Neural cell (in vitro differentiated cells): Measurements from ENCODE around the gene ST6GAL1. TPM values are rescaled to one million over a fixed set of nuclear protein-coding genes. Genes with fewer than 3 reads are reported as not detected.

Experiments
- H2AFZ ChIP-seq: fragments of 200-600, 300-800 bp; sonication (generic), shearing (Covaris generic); 2 replicates; pipeline ENCODE4 v1.6.0; 2014; ENCODE audit warnings: low read depth, mild to moderate bottlenecking, antibody characterized with exemption, low read length, moderate library complexity
- H3F3A ChIP-seq: fragments of 200-600 bp; shearing (Covaris generic); 2 replicates; pipeline ENCODE4 v1.6.1; 2016; ENCODE audit warnings: mild to moderate bottlenecking, moderate library complexity, mixed read lengths, antibody characterized with exemption, low read length; ENCODE audit not compliant: insufficient read depth, poor library complexity, severe bottlenecking
- H3K27ac ChIP-seq: fragments of 200-600, 300-800 bp; sonication (generic), shearing (Covaris generic); 2 replicates; pipeline ENCODE4 v1.5.1; 2014; ENCODE audit warnings: mild to moderate bottlenecking, low read length, moderate library complexity
- H3K27me3 ChIP-seq: fragments of 300-800, 200-600 bp; sonication (generic), shearing (Covaris generic); 2 replicates; pipeline ENCODE4 v1.6.0; 2014; ENCODE audit warnings: mild to moderate bottlenecking, low read depth, low read length, moderate library complexity; ENCODE audit not compliant: insufficient read depth
- H3K36me3 ChIP-seq: fragments of 300-800, 200-600 bp; sonication (generic), shearing (Covaris generic); 2 replicates; pipeline ENCODE4 v1.5.1; 2014; ENCODE audit warnings: mild to moderate bottlenecking, antibody characterized with exemption, low read length, moderate library complexity; ENCODE audit not compliant: insufficient read depth
- H3K4me2 ChIP-seq: fragments of 300-800, 200-600 bp; sonication (generic), shearing (Covaris generic); 2 replicates; pipeline ENCODE4 v1.6.0; 2014; ENCODE audit warnings: mild to moderate bottlenecking, low read length
- H3K4me3 ChIP-seq: fragments of 300-800, 200-600 bp; sonication (generic), shearing (Covaris generic); 2 replicates; pipeline ENCODE4 v1.5.1; 2014; ENCODE audit warnings: mild to moderate bottlenecking, low read length, moderate library complexity
- H3K79me2 ChIP-seq: fragments of 200-600 bp; shearing (Covaris generic); replicated peaks from 2 replicates; pipeline ENCODE4 v1.6.0; 2014; ENCODE audit warnings: mild to moderate bottlenecking, low read length, moderate library complexity; ENCODE audit not compliant: insufficient read depth
- H3K9ac ChIP-seq: fragments of 300-800, 200-600 bp; sonication (generic), shearing (Covaris generic); 2 replicates; pipeline ENCODE4 v1.6.1; 2016; ENCODE audit warnings: mild to moderate bottlenecking, low read length, mixed read lengths
- H3K9me2 ChIP-seq: fragments of 200-600 bp; shearing (Covaris generic); 2 replicates; pipeline ENCODE4 v1.6.1; 2016; ENCODE audit warnings: mild to moderate bottlenecking, low read length, mixed read lengths; ENCODE audit not compliant: insufficient read depth
- H3K9me3 ChIP-seq: fragments of 200-600, 300-800 bp; sonication (generic), shearing (Covaris generic); 2 replicates; pipeline ENCODE4 v1.6.1; 2016; ENCODE audit warnings: mild to moderate bottlenecking, mixed run types, low read length, moderate library complexity, mixed read lengths
- H4K20me1 ChIP-seq: fragments of 200-600 bp; shearing (Covaris generic); 2 replicates; pipeline ENCODE4 v1.6.1; 2016; ENCODE audit warnings: mild to moderate bottlenecking, mixed run types; ENCODE audit not compliant: insufficient read depth
- EP300 ChIP-seq: fragments of 450-650 bp; conservative IDR thresholded peaks from 2 replicates; pipeline ENCODE4 v1.6.1; 2014; ENCODE audit warnings: antibody characterized with exemption, mild to moderate bottlenecking, moderate library complexity; ENCODE audit not compliant: poor library complexity, severe bottlenecking
- EZH2 ChIP-seq: fragments of 200-600, 300-800 bp; shearing (Covaris generic), sonication (generic); IDR thresholded peaks from 2 replicates; pipeline ENCODE4 v1.6.1; 2014; ENCODE audit warnings: antibody characterized with exemption, low read length, borderline replicate concordance, mild to moderate bottlenecking; ENCODE audit not compliant: insufficient read depth, poor library complexity, severe bottlenecking
- MXI1 ChIP-seq: fragments of 450-650 bp; conservative IDR thresholded peaks from 2 replicates; pipeline ENCODE4 v1.6.1; 2014; ENCODE audit warnings: antibody characterized with exemption, mild to moderate bottlenecking; ENCODE audit not compliant: poor library complexity, severe bottlenecking
- POLR2AphosphoS5 ChIP-seq: IDR thresholded peaks from 2 replicates; pipeline ENCODE4 v1.6.1; 2012
- RAD21 ChIP-seq: fragments of 450-650 bp; conservative IDR thresholded peaks from 2 replicates; pipeline ENCODE4 v1.6.1; 2014; ENCODE audit warnings: antibody characterized with exemption, mild to moderate bottlenecking, moderate library complexity
- SMC3 ChIP-seq: fragments of 450-650 bp; conservative IDR thresholded peaks from 2 replicates; pipeline ENCODE4 v1.6.1; 2014; ENCODE audit warnings: antibody characterized with exemption, mild to moderate bottlenecking, moderate library complexity; ENCODE audit not compliant: poor library complexity
- TAF1 ChIP-seq: IDR thresholded peaks from 2 replicates; pipeline ENCODE4 v1.6.1; 2012; ENCODE audit warnings: low read depth
- polyA plus RNA-seq: library from polyadenylated mRNA; depleted of rRNA; stranded (reverse); fragments of >200 nt; gene quantifications from 2 replicates; pipeline ENCODE4 v1.2.3, GENCODE V29; 2014
- TF ChIP-seq, protein P1 (sequence below): IDR thresholded peaks from 2 replicates; pipeline ENCODE4 v1.6.1; 2012; ENCODE audit warnings: borderline replicate concordance
- TF ChIP-seq, protein P2 (sequence below): fragments of 450-650 bp; IDR thresholded peaks from 2 replicates; pipeline ENCODE4 v1.5.1; 2014; ENCODE audit warnings: antibody characterized with exemption, mild to moderate bottlenecking, moderate library complexity; ENCODE audit not compliant: poor library complexity, severe bottlenecking

The ST6GAL1 gene
- polyA plus RNA-seq, 1 donor from 2014 or later = 17.6 TPM

DNA sequence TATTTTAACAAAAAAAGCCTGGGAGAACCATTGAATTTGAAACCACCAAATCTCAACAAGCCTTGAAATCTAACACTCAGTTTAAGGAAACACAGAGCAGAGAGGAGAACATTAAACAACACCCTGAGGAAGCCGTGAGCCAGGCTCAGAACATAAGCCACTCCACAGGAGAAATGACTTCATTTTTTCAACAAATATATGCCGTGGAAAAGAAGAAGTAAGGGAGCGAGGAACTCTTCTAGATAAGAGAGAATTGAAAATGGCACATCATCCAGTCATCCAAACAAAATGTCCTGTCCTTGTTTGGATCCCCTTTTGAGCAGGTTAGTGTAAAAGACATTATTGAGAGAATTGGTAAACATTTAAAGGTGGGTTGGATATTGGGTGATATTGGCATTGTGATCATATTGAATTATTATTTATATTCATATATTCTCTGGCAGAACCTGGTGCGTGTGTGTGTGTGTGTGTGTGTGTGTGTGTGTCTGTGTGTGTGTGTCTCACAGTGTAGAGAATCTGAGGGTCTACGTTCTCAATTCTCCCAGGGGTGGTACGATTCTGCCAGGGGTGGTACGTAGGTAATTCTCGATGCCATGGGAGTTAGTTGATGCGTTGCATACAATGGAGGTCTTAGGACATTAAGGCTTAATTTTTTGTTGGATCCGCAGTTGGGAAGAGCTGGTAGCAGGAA lies 94.4 kb downstream of the ST6GAL1 start:
- TF ChIP-seq EP300 (no peak), TAF1 (no peak), SMC3 (no peak), POLR2AphosphoS5 (no peak), MXI1 (no peak), EZH2 (no peak), RAD21 (no peak)
- TF ChIP-seq, protein P1, sequence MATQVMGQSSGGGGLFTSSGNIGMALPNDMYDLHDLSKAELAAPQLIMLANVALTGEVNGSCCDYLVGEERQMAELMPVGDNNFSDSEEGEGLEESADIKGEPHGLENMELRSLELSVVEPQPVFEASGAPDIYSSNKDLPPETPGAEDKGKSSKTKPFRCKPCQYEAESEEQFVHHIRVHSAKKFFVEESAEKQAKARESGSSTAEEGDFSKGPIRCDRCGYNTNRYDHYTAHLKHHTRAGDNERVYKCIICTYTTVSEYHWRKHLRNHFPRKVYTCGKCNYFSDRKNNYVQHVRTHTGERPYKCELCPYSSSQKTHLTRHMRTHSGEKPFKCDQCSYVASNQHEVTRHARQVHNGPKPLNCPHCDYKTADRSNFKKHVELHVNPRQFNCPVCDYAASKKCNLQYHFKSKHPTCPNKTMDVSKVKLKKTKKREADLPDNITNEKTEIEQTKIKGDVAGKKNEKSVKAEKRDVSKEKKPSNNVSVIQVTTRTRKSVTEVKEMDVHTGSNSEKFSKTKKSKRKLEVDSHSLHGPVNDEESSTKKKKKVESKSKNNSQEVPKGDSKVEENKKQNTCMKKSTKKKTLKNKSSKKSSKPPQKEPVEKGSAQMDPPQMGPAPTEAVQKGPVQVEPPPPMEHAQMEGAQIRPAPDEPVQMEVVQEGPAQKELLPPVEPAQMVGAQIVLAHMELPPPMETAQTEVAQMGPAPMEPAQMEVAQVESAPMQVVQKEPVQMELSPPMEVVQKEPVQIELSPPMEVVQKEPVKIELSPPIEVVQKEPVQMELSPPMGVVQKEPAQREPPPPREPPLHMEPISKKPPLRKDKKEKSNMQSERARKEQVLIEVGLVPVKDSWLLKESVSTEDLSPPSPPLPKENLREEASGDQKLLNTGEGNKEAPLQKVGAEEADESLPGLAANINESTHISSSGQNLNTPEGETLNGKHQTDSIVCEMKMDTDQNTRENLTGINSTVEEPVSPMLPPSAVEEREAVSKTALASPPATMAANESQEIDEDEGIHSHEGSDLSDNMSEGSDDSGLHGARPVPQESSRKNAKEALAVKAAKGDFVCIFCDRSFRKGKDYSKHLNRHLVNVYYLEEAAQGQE = no peak
- TF ChIP-seq, protein P2, sequence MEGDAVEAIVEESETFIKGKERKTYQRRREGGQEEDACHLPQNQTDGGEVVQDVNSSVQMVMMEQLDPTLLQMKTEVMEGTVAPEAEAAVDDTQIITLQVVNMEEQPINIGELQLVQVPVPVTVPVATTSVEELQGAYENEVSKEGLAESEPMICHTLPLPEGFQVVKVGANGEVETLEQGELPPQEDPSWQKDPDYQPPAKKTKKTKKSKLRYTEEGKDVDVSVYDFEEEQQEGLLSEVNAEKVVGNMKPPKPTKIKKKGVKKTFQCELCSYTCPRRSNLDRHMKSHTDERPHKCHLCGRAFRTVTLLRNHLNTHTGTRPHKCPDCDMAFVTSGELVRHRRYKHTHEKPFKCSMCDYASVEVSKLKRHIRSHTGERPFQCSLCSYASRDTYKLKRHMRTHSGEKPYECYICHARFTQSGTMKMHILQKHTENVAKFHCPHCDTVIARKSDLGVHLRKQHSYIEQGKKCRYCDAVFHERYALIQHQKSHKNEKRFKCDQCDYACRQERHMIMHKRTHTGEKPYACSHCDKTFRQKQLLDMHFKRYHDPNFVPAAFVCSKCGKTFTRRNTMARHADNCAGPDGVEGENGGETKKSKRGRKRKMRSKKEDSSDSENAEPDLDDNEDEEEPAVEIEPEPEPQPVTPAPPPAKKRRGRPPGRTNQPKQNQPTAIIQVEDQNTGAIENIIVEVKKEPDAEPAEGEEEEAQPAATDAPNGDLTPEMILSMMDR = no peak
- Histone ChIP-seq H3F3A (no peaks in the 10 kb centered on the region), H3K36me3 (no peaks in the 10 kb centered on the region), H2AFZ (no peak overlapping the region), H3K9ac (no peak overlapping the region), H3K4me2 (no peak overlapping the region), H3K27ac (no peak overlapping the region), H3K4me3 (no peak overlapping the region), H3K27me3 (no peaks in the 10 kb centered on the region), H3K9me2 (no peaks in the 10 kb centered on the region), H4K20me1 (no peaks in the 10 kb centered on the region), H3K79me2 (no peaks in the 10 kb centered on the region), H3K9me3 (no peaks in the 10 kb centered on the region)

DNA sequence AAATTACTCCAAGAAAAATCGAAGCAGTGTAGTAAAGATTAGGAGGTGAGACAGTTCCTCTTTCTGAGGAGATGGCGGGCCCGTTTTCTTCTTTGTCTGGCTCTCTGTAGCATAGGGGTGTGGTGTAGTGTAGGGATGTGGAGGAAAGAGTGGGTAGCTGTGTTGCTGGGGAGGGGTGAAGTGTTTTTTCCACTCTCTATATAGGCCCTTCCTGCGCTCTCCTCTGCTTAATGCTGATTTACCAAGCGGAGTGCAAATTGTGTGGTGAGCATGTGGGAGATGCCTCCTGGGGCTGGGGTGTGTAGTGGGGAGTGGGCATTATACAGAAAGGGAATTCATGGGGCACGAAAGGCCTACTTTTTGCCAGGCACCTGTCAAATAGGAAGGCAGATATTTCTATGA lies 94.9 kb downstream of the ST6GAL1 start:
- H2AFZ ChIP-seq = no peak overlapping the region
- H3K36me3 ChIP-seq = no peaks in the 10 kb centered on the region
- no peak overlapping the region for H3K9ac ChIP-seq
- H3K27ac ChIP-seq = no peak overlapping the region
- H3K4me2 ChIP-seq = no peak overlapping the region
- TF ChIP-seq, protein P1 = no peak
- no peak for TF ChIP-seq MXI1
- no peak for TF ChIP-seq TAF1
- TF ChIP-seq EZH2 = no peak
- no peak for TF ChIP-seq RAD21
- TF ChIP-seq SMC3 = no peak
- no peak for TF ChIP-seq EP300
- TF ChIP-seq, protein P2 = no peak
- TF ChIP-seq POLR2AphosphoS5 = no peak
- H3K79me2 ChIP-seq = no peaks in the 10 kb centered on the region
- H3K27me3 ChIP-seq = no peaks in the 10 kb centered on the region
- no peaks in the 10 kb centered on the region for H4K20me1 ChIP-seq
- no peak overlapping the region for H3K4me3 ChIP-seq
- no peaks in the 10 kb centered on the region for H3K9me2 ChIP-seq
- no peaks in the 10 kb centered on the region for H3K9me3 ChIP-seq
- H3F3A ChIP-seq = no peaks in the 10 kb centered on the region
